ENCODE measurements around the gene ELL2. TPM values are rescaled to one million over a fixed set of nuclear protein-coding genes. Genes with fewer than 3 reads are reported as not detected.
"Not testable (repeated sequence)": the region's sequence is repeated elsewhere in the genome, so short reads cannot be mapped to it uniquely, and the experiment has no call there.

ELL2 gene
- total RNA-seq, 3 donors from 2014 or later (not counting 1 experiment from before 2014, with no cell fraction given), result 52.8 to 78.2 (median 69.4) TPM

DNA sequence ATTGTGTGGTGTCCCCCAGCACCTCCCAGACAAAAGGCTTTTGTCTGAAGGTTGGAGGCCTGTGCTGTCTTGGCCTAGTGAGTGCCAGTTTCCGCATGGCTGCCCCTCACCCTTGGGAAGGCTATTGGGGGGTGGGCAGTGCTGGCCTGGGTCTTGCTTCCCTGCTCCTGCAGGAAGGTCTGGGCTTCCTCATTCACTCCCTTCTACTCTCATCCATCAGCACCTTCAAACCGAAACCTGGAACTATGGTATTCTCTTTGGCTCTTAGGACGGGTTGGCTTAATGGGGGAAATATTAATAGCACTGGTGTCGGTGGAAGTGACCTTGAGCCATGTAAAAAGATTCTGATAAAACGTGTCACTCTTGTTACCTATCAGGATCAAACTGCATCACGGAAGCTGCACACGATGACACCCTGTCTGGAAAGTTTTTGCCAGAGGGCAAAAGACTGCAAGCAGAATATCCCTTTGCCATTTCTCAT lies 105.1 kb downstream of the ELL2 start:
- Mint-ChIP-seq H3K27ac (no peak overlapping the region), H3K4me1 (peaks cover 7 to 15% of the 10 kb centered on the region in 2 donors), H3K9me3 (no peaks in the 10 kb centered on the region), H3K36me3 (no peaks in the 10 kb centered on the region), H3K27me3 (ENCODE audit: low read depth in 2 of 2) (peaks cover 19 to 28% of the 10 kb centered on the region in 2 donors), H3K4me3 (no peak overlapping the region)
- intact Hi-C loops (cut with micrococcal nuclease), result loop anchor here (5.0 kb wide), 1 partner anchor 106 kb away; the partner anchor contains the start of gene ELL2
- Histone ChIP-seq H3K4me3 (ENCODE audit: low read length) (no peak overlapping the region), H3K4me1 (ENCODE audit: control insufficient read depth, insufficient read depth, low read length) (peaks cover 9% of the 10 kb centered on the region), H3K27me3 (ENCODE audit: control insufficient read depth, insufficient read depth, low read length) (peaks cover 2% of the 10 kb centered on the region), H3K9me3 (ENCODE audit: control insufficient read depth, insufficient read depth, low read length) (no peaks in the 10 kb centered on the region), H3K27ac (ENCODE audit: low read length) (no peak overlapping the region), H3K36me3 (ENCODE audit: control insufficient read depth, insufficient read depth, low read length) (no peaks in the 10 kb centered on the region)
- DNase-seq (no peak), ATAC-seq (no peak)
- TF ChIP-seq, protein P1, sequence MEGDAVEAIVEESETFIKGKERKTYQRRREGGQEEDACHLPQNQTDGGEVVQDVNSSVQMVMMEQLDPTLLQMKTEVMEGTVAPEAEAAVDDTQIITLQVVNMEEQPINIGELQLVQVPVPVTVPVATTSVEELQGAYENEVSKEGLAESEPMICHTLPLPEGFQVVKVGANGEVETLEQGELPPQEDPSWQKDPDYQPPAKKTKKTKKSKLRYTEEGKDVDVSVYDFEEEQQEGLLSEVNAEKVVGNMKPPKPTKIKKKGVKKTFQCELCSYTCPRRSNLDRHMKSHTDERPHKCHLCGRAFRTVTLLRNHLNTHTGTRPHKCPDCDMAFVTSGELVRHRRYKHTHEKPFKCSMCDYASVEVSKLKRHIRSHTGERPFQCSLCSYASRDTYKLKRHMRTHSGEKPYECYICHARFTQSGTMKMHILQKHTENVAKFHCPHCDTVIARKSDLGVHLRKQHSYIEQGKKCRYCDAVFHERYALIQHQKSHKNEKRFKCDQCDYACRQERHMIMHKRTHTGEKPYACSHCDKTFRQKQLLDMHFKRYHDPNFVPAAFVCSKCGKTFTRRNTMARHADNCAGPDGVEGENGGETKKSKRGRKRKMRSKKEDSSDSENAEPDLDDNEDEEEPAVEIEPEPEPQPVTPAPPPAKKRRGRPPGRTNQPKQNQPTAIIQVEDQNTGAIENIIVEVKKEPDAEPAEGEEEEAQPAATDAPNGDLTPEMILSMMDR (IDR thresholded peaks at IDR 0.05), result no peak
- WGBS (ENCODE audit: insufficient coverage), result 87% methylated on average over 5 of the region's 7 CpGs

DNA sequence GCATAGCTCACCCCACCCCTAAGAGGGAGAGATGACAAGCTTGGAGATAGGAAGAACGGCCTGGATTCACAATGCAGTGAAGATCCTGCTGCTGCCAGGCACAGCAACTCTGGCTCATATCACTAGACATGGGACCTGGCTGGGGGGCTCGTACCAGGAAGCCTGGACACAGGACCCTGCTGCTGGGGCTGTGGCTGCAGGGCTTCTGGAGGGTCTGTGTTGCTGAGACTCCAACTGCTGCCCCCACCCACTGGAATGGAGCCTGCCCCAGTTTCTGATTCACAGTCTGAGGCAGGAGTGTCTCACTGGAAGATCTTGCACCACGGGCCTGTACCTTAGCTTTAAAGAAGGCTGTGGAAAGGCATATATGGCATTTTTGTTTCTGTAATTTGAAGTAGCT lies 108.2 kb downstream of the ELL2 start:
- Histone ChIP-seq H3K4me1 (ENCODE audit: control insufficient read depth, insufficient read depth, low read length) (peaks cover 2% of the 10 kb centered on the region), H3K36me3 (ENCODE audit: control insufficient read depth, insufficient read depth, low read length) (no peaks in the 10 kb centered on the region), H3K27ac (ENCODE audit: low read length) (no peak overlapping the region), H3K27me3 (ENCODE audit: control insufficient read depth, insufficient read depth, low read length) (no peaks in the 10 kb centered on the region), H3K4me3 (ENCODE audit: low read length) (no peak overlapping the region), H3K9me3 (ENCODE audit: control insufficient read depth, insufficient read depth, low read length) (no peaks in the 10 kb centered on the region)
- peaks cover 0 to under 1% of the 10 kb centered on the region in 2 donors for H3K4me1 Mint-ChIP-seq
- no peaks in the 10 kb centered on the region for H3K9me3 Mint-ChIP-seq
- DNase-seq (no peak), ATAC-seq (no peak)
- H3K27me3 Mint-ChIP-seq (ENCODE audit: low read depth in 2 of 2), result peaks cover 0 to 2% of the 10 kb centered on the region in 2 donors
- no peak overlapping the region for H3K27ac Mint-ChIP-seq
- WGBS (ENCODE audit: insufficient coverage), result 91% methylated on average over 3 of the region's 3 CpGs
- H3K4me3 Mint-ChIP-seq, result no peak overlapping the region
- TF ChIP-seq, protein P1 (IDR thresholded peaks at IDR 0.05), result no peak
- H3K36me3 Mint-ChIP-seq, result no peaks in the 10 kb centered on the region
- intact Hi-C loops (cut with micrococcal nuclease), result no loop called here

DNA sequence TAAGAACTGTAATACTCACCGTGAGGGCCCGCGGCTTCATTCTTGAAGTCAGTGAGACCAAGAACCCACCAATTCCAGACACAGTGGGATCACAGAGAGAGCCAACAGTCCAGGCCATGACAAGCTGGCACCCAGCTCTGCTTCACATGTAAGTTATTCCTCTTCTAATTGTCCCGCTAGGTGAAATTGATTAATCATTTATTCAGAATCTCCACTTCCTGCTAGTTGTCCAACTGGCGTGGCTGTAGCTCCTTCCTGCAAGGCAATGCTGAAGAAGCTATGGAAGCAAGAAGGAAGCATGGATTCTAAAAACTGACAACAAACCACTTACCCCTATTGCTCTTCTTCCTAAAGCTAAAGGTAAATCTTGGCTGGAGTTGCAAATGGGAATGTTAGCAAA lies 109.1 kb downstream of the ELL2 start:
- Histone ChIP-seq H3K9me3 (ENCODE audit: control insufficient read depth, insufficient read depth, low read length) (no peaks in the 10 kb centered on the region), H3K36me3 (ENCODE audit: control insufficient read depth, insufficient read depth, low read length) (no peaks in the 10 kb centered on the region), H3K4me1 (ENCODE audit: control insufficient read depth, insufficient read depth, low read length) (no peaks in the 10 kb centered on the region), H3K27me3 (ENCODE audit: control insufficient read depth, insufficient read depth, low read length) (no peaks in the 10 kb centered on the region), H3K4me3 (ENCODE audit: low read length) (no peak overlapping the region), H3K27ac (ENCODE audit: low read length) (no peak overlapping the region)
- no peak overlapping the region for H3K27ac Mint-ChIP-seq
- H3K9me3 Mint-ChIP-seq, result no peaks in the 10 kb centered on the region
- H3K27me3 Mint-ChIP-seq (ENCODE audit: low read depth in 2 of 2), result peaks cover 0 to 2% of the 10 kb centered on the region in 2 donors
- intact Hi-C loops (cut with micrococcal nuclease), result no loop called here
- H3K4me3 Mint-ChIP-seq, result no peak overlapping the region
- ATAC-seq (no peak), DNase-seq (no peak)
- TF ChIP-seq, protein P1 (IDR thresholded peaks at IDR 0.05), result no peak
- H3K36me3 Mint-ChIP-seq, result no peaks in the 10 kb centered on the region
- WGBS (ENCODE audit: insufficient coverage), result 86% methylated on average over 5 of the region's 5 CpGs
- H3K4me1 Mint-ChIP-seq, result no peaks in the 10 kb centered on the region

DNA sequence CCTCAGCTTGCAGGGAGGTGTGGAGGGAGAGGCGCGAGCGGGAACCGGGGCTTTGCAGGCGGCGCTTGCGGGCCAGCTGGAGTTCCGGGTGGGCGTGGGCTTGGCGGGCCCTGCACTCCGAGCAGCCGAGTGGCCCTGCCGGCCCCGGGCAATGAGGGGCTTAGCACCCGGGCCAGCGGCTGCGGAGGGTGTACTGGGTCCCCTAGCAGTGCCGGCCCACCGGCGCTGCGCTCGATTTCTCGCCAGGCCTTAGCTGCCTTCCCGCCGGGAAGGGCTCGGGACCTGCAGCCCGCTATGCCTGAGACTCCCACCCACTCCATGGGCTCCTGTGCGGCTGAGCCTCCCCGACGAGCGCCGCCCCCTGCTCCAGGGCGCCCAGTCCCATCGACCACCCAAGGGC lies 110.5 kb downstream of the ELL2 start:
- H3K27me3 Mint-ChIP-seq (ENCODE audit: low read depth in 2 of 2); H3K9me3 ChIP-seq (ENCODE audit: control insufficient read depth, insufficient read depth, low read length); H3K4me3 Mint-ChIP-seq; H3K36me3 ChIP-seq (ENCODE audit: control insufficient read depth, insufficient read depth, low read length); H3K9me3 Mint-ChIP-seq; H3K4me1 Mint-ChIP-seq; H3K36me3 Mint-ChIP-seq; DNase-seq; intact Hi-C loops (cut with micrococcal nuclease); H3K27ac ChIP-seq (ENCODE audit: low read length); H3K4me3 ChIP-seq (ENCODE audit: low read length); ATAC-seq; H3K27me3 ChIP-seq (ENCODE audit: control insufficient read depth, insufficient read depth, low read length); H3K27ac Mint-ChIP-seq; H3K4me1 ChIP-seq (ENCODE audit: control insufficient read depth, insufficient read depth, low read length): not testable (repeated sequence)
- WGBS (ENCODE audit: insufficient coverage), result 98% methylated on average over 34 of the region's 34 CpGs

All from natural killer cell (primary cell).